Measurements from ENCODE around the gene NHS.

The NHS gene

DNA sequence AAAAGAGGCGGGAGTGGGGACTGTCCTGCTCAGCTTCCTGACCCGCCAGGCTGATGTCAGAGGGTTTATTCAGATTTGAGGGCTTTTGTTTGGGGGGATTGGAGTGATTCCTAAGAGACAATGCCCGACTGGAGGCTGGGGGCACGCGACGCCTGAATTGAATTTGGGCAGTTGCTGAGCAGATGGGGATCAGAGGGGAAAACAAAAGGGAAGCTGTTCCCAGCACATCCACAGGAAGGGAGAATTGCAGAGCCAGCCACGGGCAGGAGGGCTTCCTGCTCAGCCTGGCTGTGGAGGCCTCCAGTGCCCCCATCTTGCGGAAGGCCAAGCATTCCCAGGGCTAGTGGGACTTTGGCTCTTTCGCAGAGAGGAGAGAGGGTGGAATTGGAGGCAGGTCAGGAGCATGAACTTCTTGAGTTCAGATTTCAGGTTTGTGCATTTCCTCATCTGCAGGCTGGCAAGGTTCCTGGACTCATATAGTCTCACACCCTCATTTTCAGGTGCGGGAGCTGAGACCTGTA lies 162.8 kb downstream of the NHS start:
- H3K27me3 Mint-ChIP-seq: no peaks in the 10 kb centered on the region
- H3K9me3 Mint-ChIP-seq: no peaks in the 10 kb centered on the region
- intact Hi-C loops (cut with micrococcal nuclease): no loop called here
- H3K4me3 Mint-ChIP-seq: no peak overlapping the region
- H3K27ac Mint-ChIP-seq: no peak overlapping the region
- peaks cover 14% of the 10 kb centered on the region for H3K4me1 Mint-ChIP-seq (ENCODE audit: low read depth)
- H3K36me3 Mint-ChIP-seq (ENCODE audit: low read depth): no peaks in the 10 kb centered on the region

DNA sequence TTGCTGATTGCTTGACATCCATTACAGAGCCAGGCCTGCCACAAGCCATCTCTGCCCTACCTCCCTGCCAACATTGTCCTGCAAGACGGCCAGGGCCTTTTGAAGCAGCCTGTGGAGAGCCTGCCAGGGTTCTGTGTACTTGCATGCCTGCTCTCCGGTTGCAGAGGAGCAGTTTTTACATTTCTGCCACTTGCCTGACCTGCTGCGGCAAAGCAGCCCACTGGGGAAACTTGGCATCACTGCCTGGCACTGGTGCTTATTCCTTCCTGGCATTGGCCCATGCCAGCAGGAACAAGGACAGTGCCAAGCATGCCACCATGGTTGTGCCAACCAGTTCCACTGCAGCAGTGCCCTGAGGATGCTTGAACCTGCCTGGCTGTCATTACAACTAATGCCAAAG lies 167.1 kb downstream of the NHS start:
- Mint-ChIP-seq H3K27me3 (no peaks in the 10 kb centered on the region), H3K9me3 (no peaks in the 10 kb centered on the region), H3K36me3 (ENCODE audit: low read depth) (no peaks in the 10 kb centered on the region), H3K4me1 (ENCODE audit: low read depth) (peaks cover 8% of the 10 kb centered on the region), H3K4me3 (no peak overlapping the region), H3K27ac (no peak overlapping the region)
- intact Hi-C loops (cut with micrococcal nuclease): no loop called here

- H3K27ac Mint-ChIP-seq: no peak overlapping the region
- peaks cover 16% of the 10 kb centered on the region for H3K4me1 Mint-ChIP-seq (ENCODE audit: low read depth)
- H3K27me3 Mint-ChIP-seq: peaks cover 2% of the 10 kb centered on the region
- intact Hi-C loops (cut with micrococcal nuclease): no loop called here
- no peak overlapping the region for H3K4me3 Mint-ChIP-seq
- H3K9me3 Mint-ChIP-seq: no peaks in the 10 kb centered on the region
- no peaks in the 10 kb centered on the region for H3K36me3 Mint-ChIP-seq (ENCODE audit: low read depth)
Measured at GRCh38 chrX:17544821-17545220, 169.8 kb downstream of the NHS start.

- no peak overlapping the region for H3K27ac Mint-ChIP-seq
- peaks cover 2% of the 10 kb centered on the region for H3K27me3 Mint-ChIP-seq
- no peaks in the 10 kb centered on the region for H3K36me3 Mint-ChIP-seq (ENCODE audit: low read depth)
- H3K9me3 Mint-ChIP-seq: no peaks in the 10 kb centered on the region
- H3K4me3 Mint-ChIP-seq: no peak overlapping the region
- intact Hi-C loops (cut with micrococcal nuclease): no loop called here
- H3K4me1 Mint-ChIP-seq (ENCODE audit: low read depth): peaks cover 17% of the 10 kb centered on the region
Measured at GRCh38 chrX:17546356-17546755, 171.4 kb downstream of the NHS start.

- Mint-ChIP-seq H3K36me3 (ENCODE audit: low read depth) (no peaks in the 10 kb centered on the region), H3K27ac (no peak overlapping the region), H3K9me3 (no peaks in the 10 kb centered on the region), H3K4me3 (no peak overlapping the region), H3K4me1 (ENCODE audit: low read depth) (peaks cover 17% of the 10 kb centered on the region), H3K27me3 (peaks cover 2% of the 10 kb centered on the region)
- intact Hi-C loops (cut with micrococcal nuclease): no loop called here
Measured at GRCh38 chrX:17547658-17548057, 172.7 kb downstream of the NHS start.

GRCh38 chrX:17549107-17549651 lies 174.2 kb downstream of the NHS start:
- no peak overlapping the region for H3K4me3 Mint-ChIP-seq
- no peak overlapping the region for H3K27ac Mint-ChIP-seq
- H3K4me1 Mint-ChIP-seq (ENCODE audit: low read depth): peaks cover 17% of the 10 kb centered on the region
- intact Hi-C loops (cut with micrococcal nuclease): no loop called here
- H3K36me3 Mint-ChIP-seq (ENCODE audit: low read depth): no peaks in the 10 kb centered on the region
- H3K9me3 Mint-ChIP-seq: no peaks in the 10 kb centered on the region
- peaks cover 2% of the 10 kb centered on the region for H3K27me3 Mint-ChIP-seq

DNA sequence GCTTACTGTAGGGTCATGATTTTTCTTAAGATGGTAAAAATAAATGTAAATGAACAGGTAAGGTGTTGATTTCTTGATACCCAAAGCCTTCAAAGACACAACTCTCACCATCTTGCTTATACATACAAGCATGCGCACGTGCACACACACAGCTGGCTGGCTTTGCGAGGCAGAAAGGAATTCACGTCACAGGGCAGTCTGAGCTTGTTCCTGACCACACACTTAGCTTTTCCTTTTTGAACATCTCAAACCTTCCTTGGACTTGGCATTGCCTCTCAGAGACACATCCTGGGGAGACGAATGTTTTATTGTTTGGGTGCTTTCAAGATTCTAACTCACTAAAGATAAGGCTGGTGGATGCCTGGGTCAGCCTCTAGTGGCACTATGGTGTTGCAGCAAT lies 175.0 kb downstream of the NHS start:
- no peak overlapping the region for H3K27ac Mint-ChIP-seq
- intact Hi-C loops (cut with micrococcal nuclease): no loop called here
- H3K4me3 Mint-ChIP-seq: no peak overlapping the region
- H3K4me1 Mint-ChIP-seq (ENCODE audit: low read depth): peaks cover 17% of the 10 kb centered on the region
- no peaks in the 10 kb centered on the region for H3K9me3 Mint-ChIP-seq
- peaks cover 2% of the 10 kb centered on the region for H3K27me3 Mint-ChIP-seq
- H3K36me3 Mint-ChIP-seq (ENCODE audit: low read depth): no peaks in the 10 kb centered on the region

DNA sequence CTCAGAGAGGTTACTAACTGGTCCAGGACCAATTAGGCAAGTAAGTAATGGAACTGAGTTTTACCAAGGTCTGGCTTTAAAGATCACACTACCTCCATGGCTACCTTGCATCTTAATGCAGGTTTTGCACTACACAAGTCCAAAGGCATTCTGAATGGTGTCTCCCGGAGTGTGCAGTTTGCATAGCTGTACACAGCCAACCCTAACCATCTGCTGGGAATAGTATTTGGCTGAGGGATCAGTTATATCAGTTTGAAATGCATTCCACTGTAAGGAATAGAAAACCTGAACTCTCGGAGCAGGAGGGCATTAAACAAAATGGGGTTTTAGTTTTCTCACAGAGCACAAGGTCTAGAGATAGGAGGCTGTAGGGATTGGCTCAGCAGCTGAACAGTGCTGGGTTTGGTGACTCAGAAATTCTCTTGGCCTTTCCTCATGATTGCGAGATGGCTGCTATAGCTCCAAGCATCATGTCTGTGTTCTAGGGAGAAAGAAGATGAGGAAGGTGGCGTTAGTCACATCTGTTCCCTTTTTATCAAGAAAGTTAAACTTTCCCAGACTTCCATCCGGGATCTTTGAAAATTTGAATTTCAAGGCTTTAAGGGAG lies 177.1 kb downstream of the NHS start:
- Mint-ChIP-seq H3K4me1 (ENCODE audit: low read depth) (peaks cover 17% of the 10 kb centered on the region), H3K36me3 (ENCODE audit: low read depth) (no peaks in the 10 kb centered on the region), H3K27ac (no peak overlapping the region), H3K4me3 (no peak overlapping the region), H3K9me3 (no peaks in the 10 kb centered on the region), H3K27me3 (peaks cover 2% of the 10 kb centered on the region)
- intact Hi-C loops (cut with micrococcal nuclease): no loop called here

GRCh38 chrX:17553469-17553868 lies 178.5 kb downstream of the NHS start:
- Mint-ChIP-seq H3K27me3 (peaks cover 2% of the 10 kb centered on the region), H3K27ac (no peak overlapping the region)

GRCh38 chrX:17553961-17554482 lies 179.0 kb downstream of the NHS start:
- no peaks in the 10 kb centered on the region for H3K9me3 Mint-ChIP-seq
- peaks cover 2% of the 10 kb centered on the region for H3K27me3 Mint-ChIP-seq
- no peak overlapping the region for H3K27ac Mint-ChIP-seq
- intact Hi-C loops (cut with micrococcal nuclease): no loop called here
- H3K4me3 Mint-ChIP-seq: no peak overlapping the region
- H3K4me1 Mint-ChIP-seq (ENCODE audit: low read depth): peaks cover 7% of the 10 kb centered on the region
- no peaks in the 10 kb centered on the region for H3K36me3 Mint-ChIP-seq (ENCODE audit: low read depth)

More at GRCh38 chrX:17553469-17553868, 178.5 kb downstream of the NHS start:
- no peak overlapping the region for H3K4me3 Mint-ChIP-seq
- intact Hi-C loops (cut with micrococcal nuclease): no loop called here
- no peaks in the 10 kb centered on the region for H3K36me3 Mint-ChIP-seq (ENCODE audit: low read depth)
- H3K9me3 Mint-ChIP-seq: no peaks in the 10 kb centered on the region
- peaks cover 6% of the 10 kb centered on the region for H3K4me1 Mint-ChIP-seq (ENCODE audit: low read depth)

- intact Hi-C loops (cut with micrococcal nuclease): no loop called here
- Mint-ChIP-seq H3K4me3 (no peak overlapping the region), H3K27ac (no peak overlapping the region), H3K4me1 (ENCODE audit: low read depth) (peaks cover 10% of the 10 kb centered on the region), H3K27me3 (no peaks in the 10 kb centered on the region), H3K9me3 (no peaks in the 10 kb centered on the region), H3K36me3 (ENCODE audit: low read depth) (no peaks in the 10 kb centered on the region)
Measured at GRCh38 chrX:17554914-17555313, 179.9 kb downstream of the NHS start.

GRCh38 chrX:17555846-17556245 lies 180.8 kb downstream of the NHS start:
- H3K4me3 Mint-ChIP-seq: no peak overlapping the region
- H3K36me3 Mint-ChIP-seq (ENCODE audit: low read depth): no peaks in the 10 kb centered on the region
- H3K27ac Mint-ChIP-seq: no peak overlapping the region
- H3K27me3 Mint-ChIP-seq: no peaks in the 10 kb centered on the region
- intact Hi-C loops (cut with micrococcal nuclease): no loop called here
- H3K9me3 Mint-ChIP-seq: no peaks in the 10 kb centered on the region
- peaks cover 13% of the 10 kb centered on the region for H3K4me1 Mint-ChIP-seq (ENCODE audit: low read depth)

DNA sequence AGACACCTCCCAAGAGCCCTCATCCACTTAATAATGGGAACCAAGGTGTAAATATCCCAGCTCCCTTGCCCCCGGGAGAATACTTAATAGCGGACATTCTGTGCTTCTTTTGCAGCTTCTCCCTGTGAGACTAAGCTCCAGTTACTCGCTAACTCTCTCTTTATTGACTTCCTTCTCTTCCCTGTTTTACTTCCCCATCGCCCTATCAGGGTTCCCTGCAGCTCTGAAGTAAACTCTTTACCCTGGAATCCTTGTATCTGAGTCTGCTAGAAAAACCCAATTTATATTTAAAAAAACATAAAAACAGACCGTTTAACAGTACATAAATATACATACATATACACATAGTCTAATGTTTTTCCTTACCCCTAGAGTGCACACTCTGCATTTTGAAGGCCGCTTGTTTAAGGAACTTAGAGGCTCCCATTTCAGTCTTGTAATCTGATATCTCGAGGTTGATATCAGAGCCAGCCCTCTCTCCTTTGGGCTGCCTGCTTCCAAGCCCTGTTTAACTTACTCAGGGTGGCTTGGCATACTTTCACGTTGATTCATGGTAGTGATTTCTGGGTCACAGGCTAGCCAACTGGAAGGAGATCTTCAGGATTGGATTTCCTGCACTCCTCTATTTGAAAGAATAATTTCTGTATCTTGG lies 184.9 kb downstream of the NHS start:
- Mint-ChIP-seq H3K4me1 (ENCODE audit: low read depth) (peaks cover 22% of the 10 kb centered on the region), H3K27me3 (no peaks in the 10 kb centered on the region), H3K36me3 (ENCODE audit: low read depth) (no peaks in the 10 kb centered on the region), H3K27ac (no peak overlapping the region), H3K4me3 (no peak overlapping the region), H3K9me3 (no peaks in the 10 kb centered on the region)
- intact Hi-C loops (cut with micrococcal nuclease): no loop called here

- intact Hi-C loops (cut with micrococcal nuclease): no loop called here
- no peak overlapping the region for H3K4me3 Mint-ChIP-seq
Measured at GRCh38 chrX:17560385-17560784, 185.4 kb downstream of the NHS start.

More at GRCh38 chrX:17560385-17560784, 185.4 kb downstream of the NHS start:
- Mint-ChIP-seq H3K27ac (no peak overlapping the region), H3K36me3 (ENCODE audit: low read depth) (no peaks in the 10 kb centered on the region), H3K9me3 (no peaks in the 10 kb centered on the region), H3K27me3 (no peaks in the 10 kb centered on the region), H3K4me1 (ENCODE audit: low read depth) (peaks cover 22% of the 10 kb centered on the region)

All from dendritic cell treated with granulocyte-macrophage colony-stimulating factor and Interleukin-4, amounts not matched to agents 40 ng/mL and 50 ng/mL, for 4 days (primary cell).